CD4-positive, alpha-beta T cell (primary cell): ENCODE results near the gene HIPK2. TPM values are rescaled to one million over a fixed set of nuclear protein-coding genes. Genes with fewer than 3 reads are reported as not detected.

Experiments used
- ATAC-seq: fragments of 200-7000 bp; cut with Tn5 transposase; one replicate; pipeline ENCODE4 v1.10.0; 2022; ENCODE audit warnings: mild to moderate bottlenecking; ENCODE audit not compliant: poor library complexity
- CTCF ChIA-PET: fragments of 350-600 bp; sonication (Branson Sonifier 250); formaldehyde crosslinking; loops from one replicate; lab custom pipeline; 2021; ENCODE audit warnings: antibody characterized with exemption, inconsistent platforms; lab: Charles Lee
- POLR2A ChIA-PET: fragments of 350-600 bp; sonication (Branson Sonifier 250); formaldehyde crosslinking; loops from one replicate; lab custom pipeline; 2021; ENCODE audit warnings: antibody characterized with exemption, inconsistent platforms; lab: Charles Lee
- DNase-seq, 14 experiments: peaks; one replicate each; pipeline ENCODE4 v3.0.0-alpha.2; 2013 to 2020; ENCODE audit warnings: mixed read lengths in 2 of 14
- H3K27ac ChIP-seq, 2 donors: one replicate each; pipeline versions ENCODE4 v1.5.1 to v1.7.0; 2013; ENCODE audit warnings: low read length in 2 of 2, low read depth in 1 of 2, mild to moderate bottlenecking in 1 of 2
- H3K27me3 ChIP-seq, 2 experiments: 1 replicate in 1 of 2; 2 replicates in 1 of 2; pipeline versions ENCODE4 v1.6.1 to v1.7.0; 2013; ENCODE audit warnings: low read length in 2 of 2, control low read depth in 1 of 2, mild to moderate bottlenecking in 1 of 2, moderate library complexity in 1 of 2; ENCODE audit not compliant: insufficient read depth in 2 of 2, control insufficient read depth in 1 of 2
- H3K36me3 ChIP-seq: one replicate; pipeline ENCODE4 v1.6.1; 2013; ENCODE audit warnings: low read length, control low read depth; ENCODE audit not compliant: insufficient read depth
- H3K4me1 ChIP-seq: one replicate; pipeline ENCODE4 v1.6.1; 2013; ENCODE audit warnings: low read length, control low read depth; ENCODE audit not compliant: insufficient read depth
- H3K4me3 ChIP-seq: one replicate; pipeline ENCODE4 v1.5.1; 2013; ENCODE audit warnings: mild to moderate bottlenecking, low read length, moderate library complexity
- H3K9me3 ChIP-seq, 2 experiments: 1 replicate in 1 of 2; 2 replicates in 1 of 2; pipeline versions ENCODE4 v1.6.1 to v1.7.0; 2013; ENCODE audit warnings: low read length in 2 of 2, mild to moderate bottlenecking in 2 of 2, control low read depth in 1 of 2, moderate library complexity in 1 of 2; ENCODE audit not compliant: control insufficient read depth in 1 of 2, insufficient read depth in 1 of 2
- H3K27ac Mint-ChIP-seq: one replicate; pipeline ENCODE4 v1.8.0; 2020; ENCODE audit warnings: mixed read lengths
- H3K27me3 Mint-ChIP-seq: one replicate; pipeline ENCODE4 v1.8.0; 2021; ENCODE audit warnings: mixed read lengths
- H3K36me3 Mint-ChIP-seq: one replicate; pipeline ENCODE4 v1.8.0; 2021; ENCODE audit warnings: low read depth, mixed read lengths
- H3K4me1 Mint-ChIP-seq: one replicate; pipeline ENCODE4 v1.8.0; 2021; ENCODE audit warnings: low read depth, mixed read lengths
- H3K4me3 Mint-ChIP-seq: one replicate; pipeline ENCODE4 v1.8.0; 2020; ENCODE audit warnings: mild to moderate bottlenecking, mixed read lengths
- H3K9me3 Mint-ChIP-seq: one replicate; pipeline ENCODE4 v1.8.0; 2020; ENCODE audit warnings: mixed read lengths
- CTCF ChIP-seq: fragments of 200-600 bp; IDR thresholded peaks from one replicate; pipeline ENCODE4 v1.8.0; 2022; ENCODE audit warnings: antibody characterized with exemption, mild to moderate bottlenecking
- intact Hi-C, 2 experiments: fragments of 100-400 bp; cut with DNase I in 1 of 2; cut with micrococcal nuclease in 1 of 2; formaldehyde crosslinking; loops; one replicate each; pipeline versions ENCODE4 v1.15.1 to v1.9.0; 2023 to 2025; cut with DNase I, micrococcal nuclease
- total RNA-seq, 174 experiments: library from RNA in 2 of 174; stranded (reverse) in 2 of 174; gene quantifications; one replicate each; pipeline ENCODE4 v1.2.3 and lab custom pipeline; 2021 to 2026

HIPK2 gene
- total RNA-seq, 2 experiments from 2014 or later, result 36.5 to 37.0 TPM

GRCh38 chr7:139571651-139572050 is 206.1 kb downstream of the HIPK2 start:
- TF ChIP-seq CTCF, result no peak
- Histone ChIP-seq H3K4me1 (peaks cover under 1% of the 10 kb centered on the region), H3K9me3 (peaks cover 0 to 3% of the 10 kb centered on the region in 2 experiments), H3K27me3 (no peaks in the 10 kb centered on the region), H3K4me3 (no peak overlapping the region), H3K36me3 (peaks cover 42% of the 10 kb centered on the region), H3K27ac (no peak overlapping the region)
- CTCF ChIA-PET, result no interaction called here
- POLR2A ChIA-PET, result no interaction called here
- H3K9me3 Mint-ChIP-seq, result no peaks in the 10 kb centered on the region
- peaks cover 80% of the 10 kb centered on the region for H3K36me3 Mint-ChIP-seq
- intact Hi-C loops, result no loop called here
- no peak overlapping the region for H3K4me3 Mint-ChIP-seq
- H3K27ac Mint-ChIP-seq, result no peak overlapping the region
- peaks cover 16% of the 10 kb centered on the region for H3K4me1 Mint-ChIP-seq
- ATAC-seq, result no peak
- no peaks in the 10 kb centered on the region for H3K27me3 Mint-ChIP-seq
- DNase-seq, result no peak

DNA sequence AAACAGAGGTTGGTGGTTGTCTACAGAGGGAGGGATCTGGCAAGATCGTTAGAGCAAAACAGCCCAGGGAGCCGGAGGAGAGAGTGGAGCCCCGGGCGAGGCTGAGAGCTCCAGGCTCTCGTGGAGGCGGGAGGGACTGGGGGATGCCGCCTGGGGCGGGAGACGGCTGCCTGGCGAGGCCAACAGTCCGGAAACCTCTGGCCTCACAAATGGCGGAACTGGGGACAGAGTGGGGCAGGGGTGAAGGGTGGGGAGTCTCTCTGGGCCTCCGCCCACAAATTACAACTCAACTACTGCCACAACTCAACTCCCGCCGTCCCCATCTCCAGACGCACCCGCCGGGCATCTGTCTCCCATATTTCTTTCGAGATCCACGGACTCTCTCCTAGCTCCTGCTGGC is 206.6 kb downstream of the HIPK2 start:
- Histone ChIP-seq H3K4me3 (no peak overlapping the region), H3K27me3 (no peaks in the 10 kb centered on the region), H3K9me3 (peaks cover 0 to 3% of the 10 kb centered on the region in 2 experiments), H3K36me3 (peaks cover 40% of the 10 kb centered on the region), H3K4me1 (peaks cover 4% of the 10 kb centered on the region), H3K27ac (no peak overlapping the region)
- intact Hi-C loops, result no loop called here
- H3K36me3 Mint-ChIP-seq, result peaks cover 75% of the 10 kb centered on the region
- H3K27ac Mint-ChIP-seq, result no peak overlapping the region
- DNase-seq (no peak), ATAC-seq (no peak)
- no peaks in the 10 kb centered on the region for H3K27me3 Mint-ChIP-seq
- peaks cover 21% of the 10 kb centered on the region for H3K4me1 Mint-ChIP-seq
- H3K9me3 Mint-ChIP-seq, result no peaks in the 10 kb centered on the region
- no peak overlapping the region for H3K4me3 Mint-ChIP-seq
- POLR2A ChIA-PET, result no interaction called here
- no peak for TF ChIP-seq CTCF
- CTCF ChIA-PET, result no interaction called here

DNA sequence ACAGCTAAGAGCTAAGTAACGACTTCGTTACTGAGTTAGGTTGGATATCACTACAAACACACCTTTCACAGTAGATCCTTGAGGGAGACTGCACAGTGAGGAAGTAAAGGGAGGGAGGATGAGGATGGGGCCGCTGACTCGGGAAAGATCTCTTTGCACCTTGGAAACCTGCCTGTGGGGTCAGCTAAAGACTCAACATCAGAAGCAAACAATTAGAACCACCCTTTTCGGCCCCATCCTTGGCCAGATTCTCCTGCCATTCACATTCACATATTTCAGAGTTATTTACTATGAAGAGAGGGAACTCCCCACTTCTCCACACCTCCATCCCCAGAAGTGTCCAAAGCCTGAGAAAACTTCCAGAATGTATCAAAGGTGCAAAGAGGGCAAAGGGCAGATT is 207.2 kb downstream of the HIPK2 start:
- Mint-ChIP-seq H3K27me3 (no peaks in the 10 kb centered on the region), H3K4me1 (peaks cover 26% of the 10 kb centered on the region), H3K9me3 (no peaks in the 10 kb centered on the region), H3K36me3 (peaks cover 69% of the 10 kb centered on the region), H3K4me3 (no peak overlapping the region), H3K27ac (no peak overlapping the region)
- CTCF ChIA-PET, result no interaction called here
- H3K4me1 ChIP-seq, result peaks cover 8% of the 10 kb centered on the region
- no peak for ATAC-seq
- POLR2A ChIA-PET, result no interaction called here
- peaks cover 35% of the 10 kb centered on the region for H3K36me3 ChIP-seq
- H3K9me3 ChIP-seq, result peaks cover 0 to 3% of the 10 kb centered on the region in 2 experiments
- no peak for DNase-seq
- intact Hi-C loops, result no loop called here
- no peaks in the 10 kb centered on the region for H3K27me3 ChIP-seq
- TF ChIP-seq CTCF, result no peak
- no peak overlapping the region for H3K27ac ChIP-seq
- no peak overlapping the region for H3K4me3 ChIP-seq
